GM12891 (cell line): ENCODE data around the gene GNE.

Experiments
- POLR2AphosphoS5 ChIP-seq: IDR thresholded peaks from 2 replicates; pipeline ENCODE4 v1.6.1; 2011; ENCODE audit warnings: low read depth, low read length, control low read depth
- SPI1 ChIP-seq: IDR thresholded peaks from 2 replicates; pipeline ENCODE4 v1.6.1; 2011; ENCODE audit warnings: low read depth, low read length, control low read depth

GRCh38 chr9:36218411-36218901 lies 39.8 kb downstream of the GNE start:
- TF ChIP-seq SPI1 (no peak), POLR2AphosphoS5 (no peak)
